CD8-positive, alpha-beta memory T cell (primary cell): ENCODE results near the gene LRRC75A. TPM values are rescaled to one million over a fixed set of nuclear protein-coding genes. Genes with fewer than 3 reads are reported as not detected.
A peak's percentile ranks its signal among the peaks of the same experiment; 100 is the strongest.
"Not testable (repeated sequence)": the region's sequence is repeated elsewhere in the genome, so short reads cannot be mapped to it uniquely, and the experiment has no call there.

Experiments used
- CTCF ChIA-PET: fragments of 350-600 bp; sonication (Branson Sonifier 250); formaldehyde crosslinking; loops from one replicate; lab custom pipeline; 2021; ENCODE audit warnings: antibody characterized with exemption; lab: Charles Lee
- POLR2A ChIA-PET: fragments of 350-600 bp; sonication (Branson Sonifier 250); formaldehyde crosslinking; loops from one replicate; lab custom pipeline; 2021; ENCODE audit warnings: antibody characterized with exemption; lab: Charles Lee
- DNase-seq, 5 donors: peaks; one replicate each; pipeline versions ENCODE4 v3.0.0 to v3.0.0-alpha.2; 2020 to 2022; ENCODE audit warnings: mixed read lengths in 1 of 5
- H3K27ac ChIP-seq: one replicate; pipeline ENCODE4 v1.7.0; 2013; ENCODE audit warnings: low read depth, mild to moderate bottlenecking, low read length, moderate library complexity
- H3K27me3 ChIP-seq: 2 replicates; pipeline ENCODE4 v1.7.0; 2013; ENCODE audit warnings: low read length, mild to moderate bottlenecking; ENCODE audit not compliant: insufficient read depth, poor library complexity, severe bottlenecking
- H3K36me3 ChIP-seq: 2 replicates; pipeline ENCODE4 v1.7.0; 2013; ENCODE audit warnings: mild to moderate bottlenecking, low read length, moderate library complexity; ENCODE audit not compliant: insufficient read depth
- H3K4me1 ChIP-seq: 2 replicates; pipeline ENCODE4 v1.7.0; 2013; ENCODE audit warnings: mild to moderate bottlenecking, low read length, moderate library complexity; ENCODE audit not compliant: insufficient read depth
- H3K4me3 ChIP-seq: 2 replicates; pipeline ENCODE4 v1.7.0; 2013; ENCODE audit warnings: mild to moderate bottlenecking, low read length
- H3K9me3 ChIP-seq: 2 replicates; pipeline ENCODE4 v1.7.0; 2013; ENCODE audit warnings: mild to moderate bottlenecking, low read length
- H3K27ac Mint-ChIP-seq, 8 donors: one replicate each; pipeline ENCODE4 v1.8.0; 2020 to 2021; ENCODE audit warnings: mixed read lengths in 8 of 8, mild to moderate bottlenecking in 6 of 8, inconsistent platforms in 3 of 8, moderate library complexity in 3 of 8
- H3K27me3 Mint-ChIP-seq, 2 donors: one replicate each; pipeline ENCODE4 v1.8.0; 2020 to 2021; ENCODE audit warnings: mixed read lengths in 2 of 2, mild to moderate bottlenecking in 1 of 2, moderate library complexity in 1 of 2
- H3K36me3 Mint-ChIP-seq, 3 donors: one replicate each; pipeline ENCODE4 v1.8.0; 2020 to 2021; ENCODE audit warnings: mixed read lengths in 3 of 3, inconsistent platforms in 1 of 3, mild to moderate bottlenecking in 1 of 3
- H3K4me1 Mint-ChIP-seq, 3 donors: one replicate each; pipeline ENCODE4 v1.8.0; 2020 to 2021; ENCODE audit warnings: mixed read lengths in 3 of 3, inconsistent platforms in 1 of 3, mild to moderate bottlenecking in 1 of 3
- H3K4me3 Mint-ChIP-seq, 7 donors: one replicate each; pipeline ENCODE4 v1.8.0; 2020 to 2021; ENCODE audit warnings: mixed read lengths in 7 of 7, mild to moderate bottlenecking in 6 of 7, moderate library complexity in 4 of 7, inconsistent platforms in 2 of 7
- H3K9me3 Mint-ChIP-seq, 5 donors: one replicate each; pipeline ENCODE4 v1.8.0; 2020 to 2022; ENCODE audit warnings: mixed read lengths in 5 of 5, mild to moderate bottlenecking in 3 of 5, moderate library complexity in 2 of 5, inconsistent platforms in 1 of 5
- polyA plus RNA-seq: library from polyadenylated mRNA; unstranded; fragments of 300-500 nt; fragmentation: Illumina TruSeq; gene quantifications from one replicate; pipeline ENCODE4 v1.2.3, GENCODE V29; 2021
- total RNA-seq, 2 experiments: library from RNA; stranded (reverse); gene quantifications; one replicate each; pipeline ENCODE4 v1.2.3, GENCODE V29; 2021

LRRC75A gene
- total and polyA plus RNA-seq, 3 experiments from 2014 or later = 2.2 to 4.6 (median 2.6) TPM

DNA sequence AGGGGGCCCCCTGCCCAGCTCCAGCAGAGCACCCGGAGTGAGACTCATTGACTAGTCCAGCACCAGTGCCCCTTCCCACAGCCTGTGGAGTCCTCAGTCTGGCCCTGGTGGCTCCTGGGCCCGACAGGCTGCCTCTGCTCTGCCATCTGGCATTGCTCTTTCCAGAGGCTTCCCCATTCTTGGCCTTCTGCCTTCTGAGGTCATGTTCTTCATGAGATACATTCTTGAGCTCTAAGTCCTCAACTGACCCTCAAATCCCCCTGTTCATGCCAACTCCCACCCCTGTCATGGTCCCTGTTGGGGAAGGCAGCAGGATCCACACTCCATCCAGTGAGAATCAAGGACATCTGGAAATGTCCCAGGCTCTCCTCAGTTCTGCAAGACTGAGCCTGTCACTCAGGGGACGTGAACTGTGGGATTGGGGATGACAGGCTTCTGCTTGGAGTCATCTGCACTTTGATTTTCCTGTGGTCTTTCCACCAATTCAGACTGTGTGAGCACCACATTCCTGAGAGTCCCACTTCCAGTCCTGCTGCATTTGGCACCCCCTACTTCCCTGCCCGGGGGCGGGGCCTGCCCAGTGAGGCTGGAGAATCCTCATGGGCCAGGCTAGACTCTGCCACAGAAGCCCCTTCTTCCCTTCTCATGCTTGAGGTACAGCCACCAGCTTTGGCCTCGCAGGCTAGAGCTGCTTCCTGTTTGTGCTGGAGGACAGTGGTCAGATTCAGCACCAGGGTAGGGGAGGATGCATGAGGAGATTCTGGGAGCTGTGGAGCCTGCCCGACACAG lies 73.9 kb downstream of the LRRC75A start:
- peaks cover 54% of the 10 kb centered on the region for H3K4me1 ChIP-seq
- CTCF ChIA-PET = interaction anchor here (0.7 to 5.5 kb wide), 6 partner anchors 11 to 54 kb away, joined by 3 to 52 read pairs (median 3); partner anchors contain the start of gene UBB
- H3K36me3 Mint-ChIP-seq = peaks cover 13 to 62% (median 15%) of the 10 kb centered on the region in 3 donors
- peak in 1 of 5 donors; percentile 37 for DNase-seq
- peak overlapping the region; percentile 36 to 81 (median 71) for H3K4me3 Mint-ChIP-seq
- H3K27ac Mint-ChIP-seq = peak overlapping the region; percentile 80 to 100 (median 92)
- H3K9me3 Mint-ChIP-seq = no peaks in the 10 kb centered on the region
- peaks cover 52 to 73% (median 58%) of the 10 kb centered on the region in 3 donors for H3K4me1 Mint-ChIP-seq
- POLR2A ChIA-PET = interaction anchor here (0.5 to 0.6 kb wide), 2 partner anchors 19 to 63 kb away, joined by 3 to 5 read pairs; no protein-coding TSS in a partner anchor
- peak overlapping the region; percentile 27 for H3K4me3 ChIP-seq
- no peaks in the 10 kb centered on the region for H3K9me3 ChIP-seq
- H3K27me3 Mint-ChIP-seq = no peaks in the 10 kb centered on the region
- no peaks in the 10 kb centered on the region for H3K27me3 ChIP-seq
- peaks cover 27% of the 10 kb centered on the region for H3K36me3 ChIP-seq
- peak overlapping the region; percentile 5 for H3K27ac ChIP-seq

DNA sequence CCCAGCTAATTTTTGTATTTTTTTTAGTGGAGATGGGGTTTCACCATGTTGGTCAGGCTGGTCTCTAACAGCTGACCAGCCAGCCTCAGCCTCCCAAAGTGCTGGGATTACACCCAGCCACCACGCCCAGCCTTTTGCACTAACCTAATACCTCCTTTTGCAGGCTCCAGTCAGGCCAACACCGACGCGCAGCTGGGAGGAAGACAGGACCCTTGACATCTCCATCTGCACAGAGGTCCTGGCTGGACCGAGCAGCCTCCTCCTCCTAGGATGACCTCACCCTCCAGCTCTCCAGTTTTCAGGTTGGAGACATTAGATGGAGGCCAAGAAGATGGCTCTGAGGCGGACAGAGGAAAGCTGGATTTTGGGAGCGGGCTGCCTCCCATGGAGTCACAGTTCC lies 74.6 kb downstream of the LRRC75A start:
- H3K27me3 Mint-ChIP-seq = peaks cover 0 to 1% of the 10 kb centered on the region in 2 donors
- peaks cover 13 to 56% (median 13%) of the 10 kb centered on the region in 3 donors for H3K36me3 Mint-ChIP-seq
- H3K27ac Mint-ChIP-seq = peak overlapping the region in 7 of 8 donors; percentile 54 to 100 (median 99)
- peaks cover 52 to 68% (median 61%) of the 10 kb centered on the region in 3 donors for H3K4me1 Mint-ChIP-seq
- ChIA-PET POLR2A (interaction anchor here (3.2 kb wide), 1 partner anchor 36 kb away, joined by 23 read pairs; the partner anchor contains the start of gene UBB), CTCF (interaction anchor here (1.0 to 5.5 kb wide), 6 partner anchors 9 to 53 kb away, joined by 3 to 52 read pairs (median 20); partner anchors contain the start of gene UBB)
- H3K9me3 ChIP-seq = no peaks in the 10 kb centered on the region
- no peak for DNase-seq
- peaks cover 20% of the 10 kb centered on the region for H3K36me3 ChIP-seq
- no peak overlapping the region for H3K4me3 ChIP-seq
- H3K4me1 ChIP-seq = peaks cover 54% of the 10 kb centered on the region
- H3K4me3 Mint-ChIP-seq = peak overlapping the region in 5 of 7 donors; percentile 90 to 100 (median 99)
- H3K9me3 Mint-ChIP-seq = no peaks in the 10 kb centered on the region
- no peaks in the 10 kb centered on the region for H3K27me3 ChIP-seq
- no peak overlapping the region for H3K27ac ChIP-seq

DNA sequence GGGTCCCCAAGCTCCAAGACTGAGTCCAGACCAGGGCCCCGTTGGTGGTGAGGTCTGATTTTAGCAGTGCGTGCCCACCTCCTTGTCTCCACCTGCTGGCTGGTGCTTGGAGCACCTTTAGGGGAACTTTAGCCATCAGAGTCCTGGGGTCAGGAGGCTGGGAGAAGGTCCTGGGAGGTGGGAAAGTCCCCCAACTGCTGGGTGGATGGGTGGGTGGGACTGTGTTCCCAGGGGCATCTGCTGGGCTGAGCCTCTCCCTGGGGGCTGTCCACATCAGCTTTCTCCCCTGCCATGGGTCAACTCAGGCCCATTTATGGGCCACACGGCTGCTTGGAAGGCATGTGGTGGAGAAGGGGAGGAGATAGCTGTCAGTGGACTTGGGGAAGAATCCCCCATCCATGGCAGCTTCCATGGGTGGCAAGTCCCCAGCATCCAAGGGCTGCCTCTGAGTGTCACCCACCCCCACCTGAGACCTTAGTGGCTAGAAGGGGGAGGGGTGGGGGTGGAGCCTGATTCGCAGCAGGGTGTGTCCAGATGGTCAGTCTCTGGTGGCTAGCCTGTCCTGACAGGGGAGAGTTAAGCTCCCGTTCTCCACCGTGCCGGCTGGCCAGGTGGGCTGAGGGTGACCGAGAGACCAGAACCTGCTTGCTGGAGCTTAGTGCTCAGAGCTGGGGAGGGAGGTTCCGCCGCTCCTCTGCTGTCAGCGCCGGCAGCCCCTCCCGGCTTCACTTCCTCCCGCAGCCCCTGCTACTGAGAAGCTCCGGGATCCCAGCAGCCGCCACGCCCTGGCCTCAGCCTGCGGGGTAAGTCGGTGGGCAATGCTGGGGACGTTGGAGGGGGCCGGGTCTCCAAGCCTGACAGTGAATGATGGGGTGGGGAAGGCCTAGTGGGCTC lies 76.7 kb downstream of the LRRC75A start, which contains the start of gene TRPV2:
Gene TRPV2 (plus strand): TSS at position 541 of the 894 bp plus-strand sequence. CDS start 2,098 bp downstream, outside the sequence.
- H3K9me3 ChIP-seq = no peaks in the 10 kb centered on the region
- ChIA-PET CTCF (interaction anchor here (0.8 to 5.5 kb wide), 25 partner anchors 8 to 165 kb away, joined by 3 to 52 read pairs (median 4); partner anchors contain the start of genes CENPV and UBB), POLR2A (interaction anchor here (0.5 to 3.3 kb wide), 6 partner anchors 13 to 59 kb away, joined by 3 to 24 read pairs (median 12); partner anchors contain the start of gene UBB)
- peak within 1 kb of the TSS; percentile 95 to 100 (median 99) for H3K27ac Mint-ChIP-seq
- H3K27me3 Mint-ChIP-seq = peaks cover 0 to 1% of the 10 kb centered on the region in 2 donors
- H3K4me3 Mint-ChIP-seq = peak within 1 kb of the TSS; percentile 90 to 100 (median 99)
- peak within 1 kb of the TSS; percentile 95 for H3K27ac ChIP-seq
- H3K4me1 Mint-ChIP-seq = peaks cover 44 to 54% (median 52%) of the 10 kb centered on the region in 3 donors
- no peaks in the 10 kb centered on the region for H3K27me3 ChIP-seq
- peaks cover 50% of the 10 kb centered on the region for H3K4me1 ChIP-seq
- no peaks in the 10 kb centered on the region for H3K9me3 Mint-ChIP-seq
- peak within 1 kb of the TSS; percentile 96 for H3K4me3 ChIP-seq
- H3K36me3 ChIP-seq = peaks cover 19% of the 10 kb centered on the region
- peak; percentile 30 to 71 (median 50) for DNase-seq
- peaks cover 8 to 38% (median 11%) of the 10 kb centered on the region in 3 donors for H3K36me3 Mint-ChIP-seq

DNA sequence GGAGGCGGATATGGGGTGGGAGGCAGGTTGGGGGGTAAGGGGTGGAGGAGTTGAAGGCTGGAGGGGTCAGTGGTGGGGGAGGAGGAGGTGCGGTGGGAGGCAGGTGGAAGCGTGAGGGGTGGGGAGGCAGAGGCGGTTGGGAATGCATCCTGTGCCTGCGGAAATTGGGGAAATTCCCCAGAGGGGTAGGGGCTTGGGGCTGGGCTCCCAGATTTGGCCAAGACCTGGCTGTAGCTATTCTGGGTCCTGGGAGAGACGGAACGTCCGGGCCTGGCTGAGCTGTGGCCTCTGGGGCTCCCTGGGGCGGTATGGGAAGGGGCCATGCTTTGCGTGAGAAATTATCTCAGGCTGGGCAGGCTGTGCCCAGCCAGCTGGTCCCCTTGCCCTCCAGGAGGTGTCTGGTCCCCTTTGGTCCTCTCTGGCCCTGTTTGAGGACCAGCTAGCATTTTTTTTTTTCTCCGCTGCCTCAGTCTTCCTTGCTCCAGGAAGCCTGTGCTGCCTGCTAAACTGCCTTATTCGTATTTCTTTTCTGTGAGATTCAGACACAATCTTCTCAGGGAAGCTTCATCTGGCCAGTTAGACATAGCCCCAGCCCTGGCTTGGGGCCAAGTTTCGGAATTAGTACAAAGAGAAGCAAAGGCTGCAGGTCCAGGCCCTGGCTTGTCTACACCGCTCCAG lies 83.9 kb downstream of the LRRC75A start:
- Mint-ChIP-seq H3K27ac (peak overlapping the region in 1 of 8 donors; percentile 41), H3K27me3 (peaks cover 14 to 16% of the 10 kb centered on the region in 2 donors), H3K9me3 (no peaks in the 10 kb centered on the region), H3K36me3 (no peaks in the 10 kb centered on the region), H3K4me3 (peak overlapping the region in 3 of 7 donors; percentile 9 to 53 (median 48)), H3K4me1 (peaks cover 3 to 6% (median 5%) of the 10 kb centered on the region in 3 donors)
- no peaks in the 10 kb centered on the region for H3K27me3 ChIP-seq
- peaks cover 5% of the 10 kb centered on the region for H3K4me1 ChIP-seq
- no peak overlapping the region for H3K4me3 ChIP-seq
- ChIA-PET POLR2A (no interaction called here), CTCF (interaction anchor here (0.9 kb wide), 1 partner anchor 28 kb away, joined by 3 read pairs; the partner anchor contains the start of gene UBB)
- no peak overlapping the region for H3K27ac ChIP-seq
- peak in 1 of 5 donors; percentile 33 for DNase-seq
- no peaks in the 10 kb centered on the region for H3K36me3 ChIP-seq
- no peaks in the 10 kb centered on the region for H3K9me3 ChIP-seq

DNA sequence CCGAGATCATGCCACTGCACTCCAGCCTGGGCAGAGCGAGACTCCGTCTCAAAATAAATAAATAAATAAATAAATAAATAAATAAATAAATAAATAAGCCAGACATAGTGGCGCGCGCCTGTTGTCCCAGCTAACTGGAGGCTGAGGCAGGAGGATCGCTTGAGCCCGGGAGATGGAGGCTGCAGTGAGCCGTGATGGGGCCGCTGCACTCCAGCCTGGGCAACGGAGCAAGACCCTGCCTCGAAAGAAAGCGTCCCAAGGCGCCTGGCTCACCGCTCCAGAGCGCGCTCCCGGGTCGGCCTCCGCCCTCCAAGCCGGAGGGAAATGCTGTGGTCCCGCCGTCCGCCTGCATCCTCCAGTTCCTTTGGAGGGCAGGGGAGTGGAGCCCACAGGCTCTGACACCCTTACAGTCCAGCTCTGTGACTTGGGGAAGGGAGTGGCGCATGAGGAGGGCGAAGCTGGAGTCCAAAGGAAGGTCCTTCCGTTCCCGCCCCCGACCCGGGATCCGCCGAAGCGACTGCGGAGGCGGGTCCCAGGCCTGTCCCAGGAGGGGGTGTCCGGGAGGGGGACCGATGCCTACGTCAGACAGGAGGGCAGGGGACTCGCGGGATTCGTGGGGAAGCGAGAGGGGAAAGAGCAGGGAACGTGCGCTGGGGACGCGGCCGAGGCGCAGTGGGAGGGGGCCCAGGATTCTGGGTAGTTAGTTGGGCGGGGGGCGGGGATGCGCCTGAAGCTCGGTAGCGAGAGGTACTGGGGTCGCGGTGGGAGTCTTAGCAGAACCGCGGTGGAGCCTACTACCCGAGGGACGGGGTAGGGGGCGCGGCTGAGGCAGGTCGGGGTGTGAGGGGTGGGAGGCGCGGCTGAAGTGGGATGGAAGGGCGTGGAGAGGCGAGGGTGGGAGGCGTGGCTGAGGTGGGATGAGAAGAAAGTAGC lies 85.0 kb downstream of the LRRC75A start:
- ChIA-PET CTCF (interaction anchor here (0.6 to 1.4 kb wide), 4 partner anchors 11 to 32 kb away, joined by 3 read pairs; no protein-coding TSS in a partner anchor), POLR2A (no interaction called here)
- Mint-ChIP-seq H3K9me3 (no peaks in the 10 kb centered on the region), H3K27me3 (peaks cover 19 to 24% of the 10 kb centered on the region in 2 donors), H3K27ac (no peak overlapping the region), H3K4me1 (peaks cover 0 to 6% (median 5%) of the 10 kb centered on the region in 3 donors), H3K36me3 (no peaks in the 10 kb centered on the region), H3K4me3 (peak overlapping the region in 6 of 7 donors; percentile 9 to 86 (median 54))
- H3K4me1 ChIP-seq = peaks cover 5% of the 10 kb centered on the region
- H3K27me3 ChIP-seq = no peaks in the 10 kb centered on the region
- no peak for DNase-seq
- H3K9me3 ChIP-seq = no peaks in the 10 kb centered on the region
- no peaks in the 10 kb centered on the region for H3K36me3 ChIP-seq
- H3K27ac ChIP-seq = no peak overlapping the region
- H3K4me3 ChIP-seq = peak overlapping the region; percentile 43

DNA sequence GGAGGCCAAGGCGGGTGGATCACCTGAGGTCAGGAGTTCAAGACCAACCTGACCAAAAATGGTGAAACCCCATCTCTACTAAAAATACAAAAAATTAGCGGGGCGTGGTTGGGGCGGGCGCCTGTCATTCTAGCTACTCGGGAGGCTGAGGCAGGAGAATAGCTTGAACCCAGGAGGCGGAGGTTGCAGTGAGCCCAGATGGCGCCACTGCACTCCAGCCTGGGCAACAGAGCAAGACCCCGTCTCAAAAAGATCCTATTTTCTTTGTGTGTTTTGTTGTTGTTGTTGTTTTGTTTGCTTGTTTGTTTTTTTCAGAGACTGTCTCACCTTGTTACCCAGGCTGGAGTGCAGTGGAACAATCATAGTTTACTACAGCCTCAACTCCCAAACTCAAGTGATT lies 88.1 kb downstream of the LRRC75A start:
- CTCF ChIA-PET = interaction anchor here (1.9 kb wide), 1 partner anchor 11 kb away, joined by 6 read pairs; the partner anchor contains the start of gene TRPV2
- POLR2A ChIA-PET = interaction anchor here (0.7 kb wide), 1 partner anchor 72 kb away, joined by 7 read pairs; no protein-coding TSS in a partner anchor
- H3K27ac Mint-ChIP-seq, H3K9me3 Mint-ChIP-seq, H3K9me3 ChIP-seq, H3K4me3 ChIP-seq, H3K4me1 ChIP-seq, H3K27me3 ChIP-seq, H3K4me1 Mint-ChIP-seq, H3K4me3 Mint-ChIP-seq, H3K36me3 ChIP-seq, DNase-seq, H3K27ac ChIP-seq, H3K36me3 Mint-ChIP-seq: not testable (repeated sequence)
- peaks cover 25 to 31% of the 10 kb centered on the region in 2 donors for H3K27me3 Mint-ChIP-seq
